Stimulated activated naive CD4-positive, alpha-beta T cell treated with Interleukin-2 at 50 U/mL for 16 hours (primary cell): ENCODE measurements around the gene MAN1B1.

Experiments used
- DNase-seq: peaks from one replicate; lab custom pipeline; 2025; lab: John Stamatoyannopoulos, UW

The MAN1B1 gene

DNA sequence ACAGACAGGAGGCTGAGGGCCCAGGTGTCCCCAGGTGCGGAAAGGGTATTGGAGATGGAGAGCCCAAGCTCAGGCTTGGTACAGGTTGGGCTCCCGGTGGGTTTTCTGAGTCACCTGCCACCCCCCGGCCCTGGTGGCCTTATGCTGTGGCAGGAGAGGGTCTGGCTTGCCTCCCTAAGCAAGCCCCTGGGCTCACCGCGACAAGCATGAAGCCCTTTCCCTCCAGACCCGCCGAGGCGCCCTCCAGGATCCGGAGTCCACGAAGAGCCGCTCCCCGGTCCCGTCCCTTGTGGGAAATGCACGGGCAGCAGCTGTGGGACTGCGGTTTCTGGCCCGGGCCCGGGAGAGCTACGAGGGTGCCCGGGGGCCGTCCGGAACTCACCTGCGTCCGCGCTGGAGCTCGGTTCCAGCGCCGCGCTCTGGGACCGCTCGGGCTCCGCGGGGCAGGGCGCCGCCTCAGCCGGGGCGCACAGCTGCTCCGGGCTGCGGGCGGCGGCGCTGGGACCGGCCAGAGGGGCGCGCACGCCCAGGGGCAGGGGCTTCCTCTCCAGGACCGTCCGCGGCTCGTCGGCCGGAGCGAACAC lies 17.2 kb upstream of the MAN1B1 start:
- no peak for DNase-seq

DNA sequence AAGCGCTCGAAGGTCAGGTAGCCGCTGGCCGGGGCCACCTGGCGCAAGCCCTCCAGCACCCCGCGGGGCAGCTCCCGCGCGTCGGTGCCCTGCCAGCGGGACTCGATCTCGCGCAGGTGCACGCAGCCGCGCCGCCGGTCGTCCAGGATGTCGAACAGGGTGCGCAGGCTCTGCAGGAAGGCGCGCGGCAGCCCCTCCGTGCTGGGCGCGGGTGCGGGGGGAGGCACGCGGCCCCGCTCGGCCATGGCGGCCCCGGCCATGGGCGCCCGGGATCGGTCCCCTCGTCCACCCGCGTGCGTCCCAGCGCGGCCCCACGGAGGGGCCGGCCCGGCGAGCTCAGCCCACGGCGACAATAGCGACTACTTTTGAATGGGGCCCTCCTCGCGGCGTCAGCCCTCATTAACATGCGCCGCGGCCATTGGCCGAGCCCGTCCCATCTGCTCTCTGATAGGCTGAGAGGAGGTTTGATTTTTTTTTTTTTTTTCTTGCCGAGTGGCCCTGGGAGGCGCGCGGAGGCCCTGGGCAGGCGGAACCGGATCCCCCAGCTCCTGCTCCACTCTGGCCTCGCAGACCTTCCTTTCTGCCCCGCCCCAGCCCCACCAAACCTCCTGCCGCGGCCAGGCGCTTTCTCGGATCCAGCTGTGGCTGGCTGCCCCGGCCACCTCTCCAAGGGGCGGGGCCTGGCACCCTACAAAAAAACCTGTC lies 16.4 kb upstream of the MAN1B1 start, which contains the start of gene SAPCD2:
SAPCD2 (minus strand) TSS at position 357 of the 705 bp plus-strand sequence; CDS start at position 260, 97 bp downstream.
- peak; percentile 84 for DNase-seq

DNA sequence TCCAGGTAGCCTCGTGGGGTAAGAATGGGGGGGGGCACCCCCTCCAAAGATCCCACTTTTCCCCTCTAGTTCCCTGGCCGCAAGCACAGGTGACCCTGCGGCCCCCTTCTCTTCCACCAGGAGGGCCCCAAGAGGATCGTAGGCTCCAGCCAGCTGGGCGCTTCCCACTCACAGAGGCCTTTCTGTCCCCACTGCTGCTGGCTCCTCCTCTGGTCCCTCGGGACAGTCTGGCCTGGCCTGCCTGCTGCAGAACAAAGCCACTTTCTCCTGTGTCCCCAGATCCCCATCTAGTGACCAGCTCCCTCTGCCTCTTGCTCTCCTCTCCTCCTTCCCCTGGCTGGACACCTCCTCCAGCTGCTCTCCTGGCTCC lies 15.9 kb upstream of the MAN1B1 start:
- DNase-seq: no peak

DNA sequence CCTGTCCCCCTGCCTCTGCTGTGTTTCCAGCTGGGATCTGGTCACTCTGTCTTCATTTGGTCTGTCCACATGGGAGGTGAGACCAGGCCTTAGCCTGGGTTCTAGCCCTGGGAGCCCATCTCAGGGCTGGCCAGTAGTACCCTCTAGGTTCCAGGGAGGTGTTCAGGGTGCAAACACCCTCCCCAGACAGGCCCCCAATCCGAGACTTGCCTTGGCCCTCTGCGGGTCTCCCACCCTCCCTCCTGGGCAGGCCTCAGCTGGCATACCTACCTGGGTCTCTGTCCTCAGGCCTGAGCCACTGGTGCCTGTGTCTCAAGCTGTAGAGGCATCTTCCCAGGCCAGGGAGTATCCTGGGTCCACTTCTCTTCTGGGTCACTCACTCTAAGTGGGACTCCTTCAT lies 15.5 kb upstream of the MAN1B1 start:
- DNase-seq: no peak

DNA sequence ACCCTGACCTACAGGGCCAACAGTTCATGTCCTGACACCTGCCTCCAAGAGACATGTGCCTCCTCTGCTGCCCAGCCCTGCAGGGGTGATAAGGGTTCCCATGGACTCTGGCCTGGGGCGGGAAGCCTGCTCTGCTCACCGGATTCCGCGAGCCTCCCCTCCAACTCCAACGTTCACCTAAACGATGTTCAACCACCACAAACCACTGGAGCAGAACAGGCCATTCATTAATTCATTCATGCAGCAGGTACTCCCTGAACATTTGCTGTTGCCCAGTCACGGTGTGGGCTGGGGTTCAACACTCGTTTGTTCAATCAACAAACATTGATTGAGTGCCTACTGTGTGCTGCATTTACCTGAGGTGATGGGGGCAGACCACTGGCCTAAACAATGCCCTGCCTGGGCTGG lies 12.8 kb upstream of the MAN1B1 start:
- no peak for DNase-seq

DNA sequence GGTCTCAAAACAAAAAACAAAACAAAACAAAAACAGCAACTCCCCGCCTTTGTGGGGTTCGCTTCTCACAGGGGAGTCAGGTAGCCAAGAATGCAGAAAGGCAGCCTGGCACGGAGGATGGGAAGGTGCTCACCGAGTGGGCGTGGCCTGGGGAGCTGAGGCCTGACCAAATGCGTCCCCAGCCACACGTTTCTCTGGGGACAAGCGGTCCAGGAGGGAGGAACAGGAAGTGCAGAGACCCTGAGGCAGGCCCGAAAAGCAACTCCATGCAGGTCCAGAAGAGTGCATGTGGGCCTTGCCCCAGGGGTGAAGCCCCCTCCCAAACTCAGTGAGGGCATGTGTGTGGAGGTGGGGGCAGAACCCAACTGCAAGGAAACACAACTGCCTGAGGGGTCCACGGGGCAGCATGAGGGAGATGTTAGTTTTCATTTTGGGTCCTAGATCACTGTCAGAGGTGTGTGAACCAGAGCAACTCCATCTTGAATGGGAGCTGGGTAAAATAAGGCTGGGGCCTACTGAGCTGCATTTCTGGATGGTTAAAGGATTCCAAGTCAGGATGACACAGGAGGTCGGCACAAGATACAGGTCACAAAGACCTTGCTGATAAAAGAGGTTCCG lies 12.0 kb upstream of the MAN1B1 start:
- DNase-seq: no peak

DNA sequence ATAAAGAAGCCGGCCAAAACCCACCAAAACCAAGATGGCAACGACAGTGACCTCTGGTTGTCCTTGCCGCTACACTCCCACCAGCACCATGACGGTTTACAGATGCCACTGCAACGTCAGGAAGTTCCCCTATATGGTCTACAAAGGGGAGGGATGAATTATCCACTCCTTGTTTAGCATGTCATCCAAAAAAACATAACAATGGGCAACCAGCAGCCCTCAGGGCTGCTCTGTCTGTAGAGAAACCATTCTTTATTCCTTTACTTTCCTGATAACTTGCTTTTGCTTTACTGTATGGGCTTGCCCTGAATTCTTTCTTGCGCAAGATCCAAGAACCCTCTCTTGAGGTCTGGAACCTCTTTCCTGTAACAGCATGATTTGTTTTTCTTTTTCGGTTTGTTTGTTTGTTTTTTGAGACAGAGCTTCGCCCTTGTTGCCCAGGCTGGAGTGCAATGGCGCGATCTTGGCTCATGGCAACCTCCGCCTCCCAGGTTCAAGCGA lies 11.5 kb upstream of the MAN1B1 start:
- DNase-seq: no peak

DNA sequence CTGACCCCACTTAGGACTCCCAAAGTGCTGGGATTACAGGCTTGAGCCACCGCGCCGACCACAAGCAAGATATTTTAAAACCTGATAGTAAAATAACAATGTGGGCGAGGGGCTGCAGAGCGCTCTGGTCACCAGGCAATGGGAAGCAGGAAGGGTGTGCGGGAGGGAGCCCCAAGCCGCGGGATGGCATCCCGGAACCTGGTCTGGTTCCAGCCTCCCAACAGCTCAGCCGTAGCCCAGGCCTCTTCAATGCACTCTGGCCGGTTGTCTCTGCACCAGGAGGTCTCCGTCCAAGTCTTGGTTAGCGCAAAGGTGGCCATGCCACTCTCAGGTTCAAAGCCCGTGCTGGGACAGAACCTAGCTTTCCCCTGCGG lies 10.2 kb upstream of the MAN1B1 start:
- no peak for DNase-seq

DNA sequence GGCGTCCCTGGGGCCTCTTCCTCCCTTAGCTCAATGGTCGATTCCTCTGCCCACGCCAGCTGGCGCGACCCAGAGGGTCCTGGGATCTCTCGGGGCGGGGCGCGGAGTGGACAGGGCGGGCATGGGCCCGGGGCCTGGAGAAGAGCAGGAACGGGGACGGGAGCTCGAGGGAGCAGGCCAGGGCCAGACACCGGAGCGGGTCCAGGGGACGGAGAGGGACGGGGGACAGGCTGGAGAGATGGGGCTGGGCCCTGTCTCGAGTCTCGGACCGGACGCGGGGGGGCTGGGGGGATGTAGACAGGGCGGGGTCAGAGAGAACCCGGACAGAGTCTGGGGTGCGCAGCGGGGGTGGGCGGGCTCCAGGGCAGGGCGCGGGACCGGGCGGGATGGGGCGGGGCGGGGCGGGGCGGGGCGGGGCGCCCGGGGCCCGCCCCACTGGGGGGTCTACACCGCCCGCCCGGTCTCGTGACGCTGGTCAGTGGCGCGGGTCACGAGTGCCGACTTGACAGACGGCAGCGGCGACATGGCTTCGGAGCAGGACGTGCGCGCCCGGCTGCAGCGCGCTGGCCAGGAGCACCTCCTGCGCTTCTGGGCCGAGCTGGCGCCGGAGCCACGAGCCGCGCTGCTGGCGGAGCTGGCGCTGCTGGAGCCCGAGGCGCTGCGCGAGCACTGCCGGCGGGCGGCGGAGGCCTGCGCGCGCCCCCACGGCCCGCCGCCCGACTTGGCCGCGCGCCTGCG lies 9.6 kb upstream of the MAN1B1 start, which contains the start of gene UAP1L1:
UAP1L1 (plus strand) TSS at position 508 of the 738 bp plus-strand sequence; CDS start at position 524, 16 bp downstream.
- peak; percentile 42 for DNase-seq

DNA sequence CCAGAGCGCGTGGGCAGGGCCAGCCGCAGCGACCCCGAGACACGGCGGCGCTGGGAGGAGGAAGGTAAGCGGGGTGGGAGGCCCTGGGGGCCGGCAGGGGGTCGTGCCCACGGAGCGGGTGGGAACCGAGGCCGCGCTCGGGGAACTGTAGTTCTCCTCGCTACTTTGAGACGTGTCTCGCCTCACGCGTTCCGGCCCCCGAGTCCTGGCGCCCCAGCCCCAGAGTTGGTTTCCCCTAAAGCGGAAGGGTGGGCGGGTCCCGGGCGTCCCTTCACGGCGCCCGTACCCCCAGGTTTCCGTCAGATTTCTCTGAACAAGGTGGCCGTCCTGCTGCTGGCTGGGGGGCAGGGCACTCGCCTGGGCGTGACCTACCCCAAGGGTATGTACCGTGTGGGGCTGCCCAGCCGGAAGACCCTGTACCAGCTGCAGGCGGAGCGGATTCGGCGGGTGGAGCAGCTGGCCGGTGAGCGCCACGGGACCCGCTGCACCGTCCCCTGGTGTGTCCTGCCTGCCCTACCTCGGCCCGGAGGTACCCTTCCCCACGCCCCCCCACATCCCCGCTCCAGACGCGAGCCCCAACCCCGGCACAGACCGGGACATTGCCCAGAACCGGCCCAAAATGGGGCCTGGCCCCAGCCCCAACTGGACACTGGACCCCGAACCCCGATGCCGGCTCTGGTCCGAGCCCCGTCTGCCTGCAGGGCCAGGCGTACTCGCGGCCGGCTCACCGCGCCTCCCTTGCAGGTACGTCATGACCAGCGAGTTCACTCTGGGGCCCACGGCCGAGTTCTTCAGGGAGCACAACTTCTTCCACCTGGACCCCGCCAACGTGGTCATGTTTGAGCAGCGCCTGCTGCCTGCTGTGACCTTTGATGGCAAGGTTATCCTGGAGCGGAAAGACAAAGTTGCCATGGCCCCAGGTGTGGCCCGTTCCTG lies 8.8 kb upstream of the MAN1B1 start:
- peak; percentile 7 for DNase-seq

DNA sequence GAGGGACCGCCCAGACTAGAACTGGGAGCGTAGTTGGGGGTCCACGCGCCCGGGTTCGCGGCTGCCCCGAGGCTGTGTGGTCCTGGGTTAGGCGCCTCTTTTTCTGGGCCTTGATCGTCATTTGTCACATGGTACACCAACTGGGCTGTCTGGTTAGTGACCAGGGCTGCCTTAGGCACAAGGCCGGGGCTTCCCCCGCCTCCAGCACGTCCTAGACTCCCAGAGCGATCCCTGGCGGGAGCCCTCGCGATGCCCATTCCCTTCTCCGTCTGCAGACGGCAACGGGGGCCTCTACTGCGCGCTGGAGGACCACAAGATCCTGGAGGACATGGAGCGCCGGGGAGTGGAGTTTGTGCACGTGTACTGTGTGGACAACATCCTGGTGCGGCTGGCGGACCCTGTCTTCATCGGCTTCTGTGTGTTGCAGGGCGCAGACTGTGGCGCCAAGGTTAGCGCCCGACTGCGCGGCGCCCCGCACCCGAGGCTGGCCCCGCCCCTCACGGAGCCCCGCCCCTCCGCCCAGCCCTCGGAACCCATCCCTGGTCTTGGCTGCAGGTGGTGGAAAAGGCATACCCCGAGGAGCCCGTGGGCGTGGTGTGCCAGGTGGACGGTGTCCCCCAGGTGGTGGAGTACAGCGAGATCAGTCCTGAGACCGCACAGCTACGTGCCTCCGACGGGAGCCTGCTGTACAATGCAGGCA lies 7.9 kb upstream of the MAN1B1 start:
- no peak for DNase-seq

DNA sequence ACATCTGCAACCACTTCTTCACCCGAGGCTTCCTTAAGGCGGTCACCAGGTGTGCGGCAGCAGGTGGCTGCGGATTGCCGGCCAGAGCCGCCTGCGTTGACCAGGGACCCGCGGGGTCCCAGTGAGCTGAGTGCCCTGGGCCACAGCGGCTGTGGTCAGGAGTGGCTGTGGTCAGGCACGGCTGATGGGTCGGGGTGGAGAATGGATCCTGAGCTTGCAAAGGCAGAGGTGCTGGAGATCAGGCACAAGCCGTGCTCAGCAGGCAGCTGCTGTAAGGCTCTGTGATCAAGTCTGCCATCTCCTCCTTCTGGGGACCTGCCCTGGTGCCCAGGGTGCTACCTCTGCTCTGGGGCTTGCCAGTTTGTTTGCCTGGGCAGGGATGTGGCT lies 7.4 kb upstream of the MAN1B1 start:
- no peak for DNase-seq

DNA sequence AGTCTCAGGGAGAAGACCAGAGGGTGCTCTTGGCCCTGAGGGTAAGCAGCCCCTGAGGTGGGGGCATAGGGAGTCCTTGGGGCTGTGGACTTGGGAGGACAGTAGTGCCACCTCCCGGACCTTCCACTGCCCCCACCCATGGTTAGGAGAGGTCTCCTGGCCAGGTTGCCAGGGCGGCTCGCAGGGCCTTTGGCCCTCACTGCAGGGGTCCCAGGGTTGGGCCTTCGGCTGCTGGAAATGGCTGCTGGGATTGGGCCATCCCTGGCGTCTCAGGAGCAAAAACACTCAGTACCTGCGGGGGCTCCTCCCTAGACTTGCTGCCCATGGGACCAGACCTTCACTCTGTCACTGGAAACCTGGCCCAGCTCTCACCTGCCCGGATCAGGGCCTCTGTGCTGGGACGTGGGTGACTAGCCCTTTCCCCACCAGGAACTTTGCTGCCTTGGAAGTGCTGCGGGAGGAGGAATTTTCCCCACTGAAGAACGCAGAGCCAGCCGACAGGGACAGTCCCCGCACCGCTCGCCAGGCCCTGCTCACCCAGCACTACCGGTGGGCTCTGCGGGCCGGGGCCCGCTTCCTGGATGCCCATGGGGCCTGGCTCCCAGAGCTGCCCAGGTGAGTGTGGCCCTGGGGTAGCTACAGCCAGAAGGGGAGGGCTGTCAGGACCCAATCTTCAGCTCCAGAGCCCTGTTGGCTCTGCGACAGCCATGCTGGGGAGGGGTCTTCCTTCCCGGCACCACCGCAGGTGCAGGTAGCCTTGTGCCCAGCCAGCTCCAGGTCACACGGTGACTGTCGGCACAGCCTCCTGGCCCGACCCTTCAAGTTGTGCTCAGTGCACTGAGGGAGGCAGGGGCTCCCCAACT lies 6.3 kb upstream of the MAN1B1 start:
- DNase-seq: no peak

DNA sequence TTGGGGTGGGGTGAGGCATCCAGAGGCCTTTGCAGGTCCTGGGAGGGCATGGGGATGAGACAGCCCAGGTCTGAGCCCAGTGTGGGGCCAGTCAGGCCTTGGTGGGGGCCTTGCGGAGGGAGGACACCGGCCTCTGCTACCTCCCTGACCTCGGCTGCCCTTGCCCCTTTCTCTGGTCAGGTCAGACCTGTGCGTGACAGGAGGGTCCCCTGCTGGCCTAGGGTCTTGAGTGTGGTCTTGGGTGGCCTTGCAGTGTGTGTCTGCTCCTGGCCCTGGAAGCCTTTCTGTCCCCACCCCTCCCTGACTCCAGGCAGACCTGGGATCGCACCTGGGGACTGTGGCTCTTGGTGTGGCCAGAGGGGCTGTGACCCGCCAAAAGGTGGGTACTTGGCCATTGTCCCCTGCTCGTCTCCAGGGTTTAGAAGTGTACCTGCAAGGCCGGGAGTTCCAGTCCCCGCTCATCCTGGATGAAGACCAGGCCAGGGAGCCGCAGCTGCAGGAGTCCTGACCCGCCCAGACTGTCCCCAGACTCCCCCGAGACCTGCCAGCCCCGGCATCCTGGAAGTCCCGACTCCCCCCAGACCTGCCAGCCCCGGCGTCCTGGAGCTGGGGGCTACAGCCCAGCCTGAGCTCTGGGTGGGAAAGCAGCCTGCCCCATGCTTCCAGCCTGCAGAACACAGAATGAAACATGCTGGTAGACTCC lies 4.4 kb upstream of the MAN1B1 start:
- DNase-seq: no peak

DNA sequence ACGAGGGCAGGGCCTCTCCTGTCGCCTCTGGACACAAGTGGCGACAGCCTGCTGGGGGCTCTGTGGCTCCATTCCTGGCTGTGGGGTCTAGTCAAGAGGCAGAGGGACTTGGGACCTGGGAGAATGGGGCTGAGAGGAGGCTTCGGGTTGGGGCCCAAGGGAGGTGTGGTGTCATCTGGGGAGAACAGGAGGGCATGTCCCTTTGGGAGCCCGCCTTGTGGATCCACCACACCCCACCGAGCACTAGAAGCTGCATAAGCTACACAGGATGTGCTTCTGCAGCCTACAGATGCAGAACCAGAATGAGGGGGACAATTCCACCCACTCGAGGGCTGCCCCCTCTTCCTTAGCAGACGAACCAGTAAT lies 3.9 kb upstream of the MAN1B1 start:
- DNase-seq: no peak

DNA sequence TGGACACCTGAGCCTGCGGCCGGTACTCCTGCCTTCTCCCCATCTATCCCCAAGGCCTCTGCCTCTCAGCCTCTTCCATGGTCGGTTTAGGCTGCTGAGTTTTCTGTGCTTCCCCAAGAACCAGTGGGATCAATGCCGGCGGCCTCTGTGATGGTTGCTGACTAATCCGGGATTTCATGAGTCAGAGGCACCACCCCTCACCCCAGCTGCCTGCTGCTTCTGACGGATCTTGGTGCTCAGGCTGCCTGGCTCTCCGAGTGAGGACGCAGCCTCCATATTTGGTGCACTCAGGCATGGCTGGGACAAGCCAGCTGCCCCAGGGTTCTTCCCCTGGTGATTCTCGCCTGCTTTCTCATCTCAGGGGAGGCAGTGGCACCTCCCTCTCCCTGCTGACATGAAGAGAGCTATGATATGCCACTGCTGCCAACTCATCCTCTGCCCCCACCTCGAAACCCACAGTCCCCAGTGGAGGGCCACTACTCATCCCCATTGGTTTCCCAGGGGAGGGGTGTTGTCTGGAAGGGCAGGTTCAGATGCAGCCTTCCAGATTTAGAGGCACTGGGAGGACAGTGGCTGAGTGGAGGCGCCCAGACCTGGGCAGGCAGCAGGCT lies 3.3 kb upstream of the MAN1B1 start:
- DNase-seq: no peak

DNA sequence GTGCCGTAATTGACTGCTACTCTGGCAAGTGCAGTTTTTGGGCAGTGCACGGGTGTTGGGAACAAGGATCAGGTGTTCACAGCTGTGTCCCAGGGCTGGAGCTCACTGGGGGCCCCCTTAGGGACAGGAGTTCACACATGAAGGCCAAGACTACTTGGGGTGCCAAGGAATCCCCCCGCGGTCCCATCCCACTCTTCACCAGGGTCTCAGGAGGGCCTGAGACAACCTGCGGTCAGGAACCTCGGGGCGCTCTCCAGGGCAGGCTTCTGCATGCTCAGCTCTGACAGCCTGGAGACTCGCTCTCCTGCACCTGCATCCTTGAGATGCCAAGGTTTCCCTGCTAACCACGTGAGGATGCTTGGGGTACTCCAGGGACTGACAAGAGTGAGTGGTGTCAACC lies 2.3 kb upstream of the MAN1B1 start:
- no peak for DNase-seq

DNA sequence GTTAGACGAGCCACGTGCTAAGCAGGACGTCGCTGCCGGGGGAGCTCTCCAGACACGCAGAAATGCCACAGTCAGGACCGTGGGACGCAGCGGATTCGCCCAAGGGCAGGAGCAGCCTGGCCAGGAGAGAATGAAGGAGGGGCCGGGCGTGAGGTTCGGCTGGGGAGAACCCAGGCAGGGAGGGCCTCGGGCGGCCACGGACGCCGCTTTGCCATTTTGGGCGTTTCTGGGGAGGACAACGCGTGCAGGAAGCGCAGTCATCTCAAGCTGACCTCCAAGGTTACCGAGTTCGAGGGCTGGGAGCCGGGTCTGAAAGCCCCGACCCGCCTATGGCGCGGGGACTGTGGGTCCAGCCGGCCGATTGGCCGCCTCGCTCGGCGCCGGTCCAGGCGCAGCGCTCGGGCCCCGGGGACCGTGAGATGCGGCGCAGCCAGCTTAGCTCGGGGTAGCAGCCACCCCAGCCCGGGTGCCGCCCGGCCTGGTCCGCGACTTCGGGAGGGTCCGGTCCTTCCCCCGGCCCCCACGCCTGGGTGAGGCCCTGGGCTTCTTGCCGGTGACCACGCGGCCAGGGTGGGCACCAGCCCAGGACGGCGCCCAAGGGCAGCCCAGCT lies 760 bp upstream of the MAN1B1 start:
- peak; percentile 35 for DNase-seq
